Measurements from ENCODE around the gene PDE7B. TPM values are rescaled to one million over a fixed set of nuclear protein-coding genes. Genes with fewer than 3 reads are reported as not detected.
A peak's percentile ranks its signal among the peaks of the same experiment; 100 is the strongest.

The PDE7B gene
- total RNA-seq, 1 donor = 25.3 TPM

- DNase-seq (ENCODE audit: insufficient read length, low spot score, missing footprints) = peak; percentile 77
- peak overlapping the region; percentile 36 for H3K4me2 ChIP-seq (ENCODE audit: insufficient read depth, low read length)
- peak overlapping the region; percentile 21 for H3K4me3 ChIP-seq (ENCODE audit: insufficient read depth, low read length)
- H3K36me3 ChIP-seq (ENCODE audit: insufficient read depth, low read length) = no peaks in the 10 kb centered on the region
- peak overlapping the region; percentile 27 for H2AFZ ChIP-seq (ENCODE audit: low read length)
- H3K27ac ChIP-seq (ENCODE audit: low read depth, low read length) = peak overlapping the region; percentile 91
- peaks cover 55% of the 10 kb centered on the region for H3K4me1 ChIP-seq (ENCODE audit: insufficient read depth, low read length)
- H3K9me3 ChIP-seq (ENCODE audit: low read depth, low read length) = no peaks in the 10 kb centered on the region
- H3K27me3 ChIP-seq (ENCODE audit: insufficient read depth, low read length) = no peaks in the 10 kb centered on the region
- peaks cover 87% of the 10 kb centered on the region for H3K79me2 ChIP-seq (ENCODE audit: insufficient read depth, low read length)
- H4K20me1 ChIP-seq (ENCODE audit: insufficient read depth, low read length) = no peaks in the 10 kb centered on the region
- TF ChIP-seq CTCF (IDR thresholded peaks at IDR 0.05; ENCODE audit: extremely low read depth, low read depth, low read length) = no peak
These were observed 234.0 kb downstream of the PDE7B start for GRCh38 chr6:136085370-136086115.

GRCh38 chr6:136086686-136087085 is 235.2 kb downstream of the PDE7B start:
- Histone ChIP-seq H4K20me1 (ENCODE audit: insufficient read depth, low read length) (no peaks in the 10 kb centered on the region), H3K27ac (ENCODE audit: low read depth, low read length) (peak overlapping the region; percentile 91), H2AFZ (ENCODE audit: low read length) (peak overlapping the region; percentile 18), H3K27me3 (ENCODE audit: insufficient read depth, low read length) (no peaks in the 10 kb centered on the region), H3K79me2 (ENCODE audit: insufficient read depth, low read length) (peaks cover 87% of the 10 kb centered on the region), H3K36me3 (ENCODE audit: insufficient read depth, low read length) (no peaks in the 10 kb centered on the region), H3K4me1 (ENCODE audit: insufficient read depth, low read length) (peaks cover 64% of the 10 kb centered on the region), H3K4me2 (ENCODE audit: insufficient read depth, low read length) (peak overlapping the region; percentile 36), H3K4me3 (ENCODE audit: insufficient read depth, low read length) (peak overlapping the region; percentile 14), H3K9me3 (ENCODE audit: low read depth, low read length) (no peaks in the 10 kb centered on the region)
- no peak for TF ChIP-seq CTCF (IDR thresholded peaks at IDR 0.05; ENCODE audit: extremely low read depth, low read depth, low read length)
- DNase-seq (ENCODE audit: insufficient read length, low spot score, missing footprints) = peak; percentile 49

GRCh38 chr6:136087986-136088385 is 236.5 kb downstream of the PDE7B start:
- no peaks in the 10 kb centered on the region for H3K27me3 ChIP-seq (ENCODE audit: insufficient read depth, low read length)
- H3K4me1 ChIP-seq (ENCODE audit: insufficient read depth, low read length) = peaks cover 64% of the 10 kb centered on the region
- peaks cover 86% of the 10 kb centered on the region for H3K79me2 ChIP-seq (ENCODE audit: insufficient read depth, low read length)
- no peaks in the 10 kb centered on the region for H4K20me1 ChIP-seq (ENCODE audit: insufficient read depth, low read length)
- H3K4me3 ChIP-seq (ENCODE audit: insufficient read depth, low read length) = no peak overlapping the region
- no peaks in the 10 kb centered on the region for H3K9me3 ChIP-seq (ENCODE audit: low read depth, low read length)
- no peak for TF ChIP-seq CTCF (IDR thresholded peaks at IDR 0.05; ENCODE audit: extremely low read depth, low read depth, low read length)
- peak overlapping the region; percentile 91 for H3K27ac ChIP-seq (ENCODE audit: low read depth, low read length)
- DNase-seq (ENCODE audit: insufficient read length, low spot score, missing footprints) = peak; percentile 14
- H3K36me3 ChIP-seq (ENCODE audit: insufficient read depth, low read length) = no peaks in the 10 kb centered on the region
- H2AFZ ChIP-seq (ENCODE audit: low read length) = no peak overlapping the region
- H3K4me2 ChIP-seq (ENCODE audit: insufficient read depth, low read length) = peak overlapping the region; percentile 41

GRCh38 chr6:136088693-136089092 is 237.2 kb downstream of the PDE7B start:
- H3K79me2 ChIP-seq (ENCODE audit: insufficient read depth, low read length) = peaks cover 86% of the 10 kb centered on the region
- H2AFZ ChIP-seq (ENCODE audit: low read length) = no peak overlapping the region
- TF ChIP-seq CTCF (IDR thresholded peaks at IDR 0.05; ENCODE audit: extremely low read depth, low read depth, low read length) = no peak
- no peak overlapping the region for H3K4me3 ChIP-seq (ENCODE audit: insufficient read depth, low read length)
- H3K36me3 ChIP-seq (ENCODE audit: insufficient read depth, low read length) = peaks cover 3% of the 10 kb centered on the region
- DNase-seq (ENCODE audit: insufficient read length, low spot score, missing footprints) = no peak
- H3K4me1 ChIP-seq (ENCODE audit: insufficient read depth, low read length) = peaks cover 58% of the 10 kb centered on the region
- H4K20me1 ChIP-seq (ENCODE audit: insufficient read depth, low read length) = no peaks in the 10 kb centered on the region
- no peak overlapping the region for H3K4me2 ChIP-seq (ENCODE audit: insufficient read depth, low read length)
- peak overlapping the region; percentile 91 for H3K27ac ChIP-seq (ENCODE audit: low read depth, low read length)
- no peaks in the 10 kb centered on the region for H3K27me3 ChIP-seq (ENCODE audit: insufficient read depth, low read length)
- no peaks in the 10 kb centered on the region for H3K9me3 ChIP-seq (ENCODE audit: low read depth, low read length)

Data from osteoblast (primary cell).